GM18498 (cell line): Measurements from ENCODE around the gene KRT222.

ENCODE experiments used
- ATAC-seq: cut with Tn5 transposase; IDR thresholded peaks from one replicate; pipeline ENCODE4 v1.9.1; 2021; ENCODE audit warnings: mild to moderate bottlenecking, moderate library complexity; ENCODE audit not compliant: unreplicated experiment

Gene KRT222

GRCh38 chr17:40664582-40665333 lies at the start of gene KRT222:
Gene KRT222, minus strand, starts transcription at chr17:40665177. Its CDS starts 78 bp downstream, at chr17:40665099.
- ATAC-seq = no peak

- no peak for ATAC-seq
These were observed 49.5 kb upstream of the KRT222 start for GRCh38 chr17:40714473-40714872.

- no peak for ATAC-seq
These were observed 42.8 kb upstream of the KRT222 start for GRCh38 chr17:40707745-40708144.

GRCh38 chr17:40705584-40705983 lies 40.6 kb upstream of the KRT222 start:
- ATAC-seq = no peak

GRCh38 chr17:40703652-40704051 lies 38.7 kb upstream of the KRT222 start, which contains the start of gene KRT24:
Gene KRT24, minus strand, starts transcription at chr17:40703752. Its CDS starts 59 bp downstream, at chr17:40703693.
- ATAC-seq = no peak

GRCh38 chr17:40702271-40702670 lies 37.3 kb upstream of the KRT222 start:
- ATAC-seq = no peak

GRCh38 chr17:40699853-40700252 lies 34.9 kb upstream of the KRT222 start:
- no peak for ATAC-seq

GRCh38 chr17:40699371-40699770 lies 34.4 kb upstream of the KRT222 start:
- no peak for ATAC-seq

- ATAC-seq = no peak
These were observed 32.3 kb upstream of the KRT222 start for GRCh38 chr17:40697297-40697696.

- no peak for ATAC-seq
These were observed 31.7 kb upstream of the KRT222 start for GRCh38 chr17:40696651-40697072.

GRCh38 chr17:40695874-40696472 lies 31.0 kb upstream of the KRT222 start:
- ATAC-seq = no peak

- ATAC-seq = no peak
These were observed 29.6 kb upstream of the KRT222 start for GRCh38 chr17:40694584-40694983.

GRCh38 chr17:40687106-40687505 lies 22.1 kb upstream of the KRT222 start:
- ATAC-seq = no peak

- ATAC-seq = no peak
These were observed 21.2 kb upstream of the KRT222 start for GRCh38 chr17:40686192-40686591.

- ATAC-seq = no peak
These were observed 16.0 kb upstream of the KRT222 start for GRCh38 chr17:40680998-40681397.

GRCh38 chr17:40679523-40679907 lies 14.5 kb upstream of the KRT222 start:
- ATAC-seq = no peak

- no peak for ATAC-seq
These were observed 14.0 kb upstream of the KRT222 start for GRCh38 chr17:40678902-40679522.

GRCh38 chr17:40675905-40676304 lies 10.9 kb upstream of the KRT222 start:
- no peak for ATAC-seq

- ATAC-seq = no peak
These were observed 7.7 kb upstream of the KRT222 start for GRCh38 chr17:40672654-40673053.

- ATAC-seq = no peak
These were observed 6.3 kb upstream of the KRT222 start for GRCh38 chr17:40671282-40671681.

GRCh38 chr17:40666331-40666730 lies 1.4 kb upstream of the KRT222 start:
- no peak for ATAC-seq

- ATAC-seq = no peak
These were observed 1.7 kb downstream of the KRT222 start for GRCh38 chr17:40663252-40663651.
